Caco-2 (cell line): ENCODE data around the gene H19. TPM values are rescaled to one million over a fixed set of nuclear protein-coding genes. Genes with fewer than 3 reads are reported as not detected.

Experiments
- BruUV-seq: library from RNA; stranded (reverse); fragments of 400-500 nt; replicated peaks from 2 replicates; lab custom pipeline; 2021; lab: Mats Ljungman, UMichigan
- CTCF ChIA-PET: fragments of 300-600 bp; sonication (Branson Sonifier 250); formaldehyde crosslinking; loops from one replicate; lab custom pipeline; 2022; ENCODE audit warnings: antibody characterized with exemption; lab: Charles Lee
- POLR2A ChIA-PET: fragments of 300-600 bp; sonication (Branson Sonifier 250); formaldehyde crosslinking; loops from one replicate; lab custom pipeline; 2022; ENCODE audit warnings: antibody characterized with exemption; lab: Charles Lee
- DNase-seq, 2 experiments: peaks; one replicate each; pipeline versions ENCODE4 v3.0.0 to v3.0.0-alpha.2; 2020 to 2022
- H3K27me3 ChIP-seq: replicated peaks from 2 replicates; pipeline ENCODE4 v1.6.0; 2011; ENCODE audit warnings: low read length; ENCODE audit not compliant: control insufficient read depth, insufficient read depth
- H3K36me3 ChIP-seq: 2 replicates; pipeline ENCODE4 v1.5.1; 2011; ENCODE audit warnings: low read length; ENCODE audit not compliant: control insufficient read depth, insufficient read depth
- H3K4me1 ChIP-seq: fragments of 250-450 bp; sonication (Bioruptor Pico); 2 replicates; pipeline ENCODE4 v1.5.1; 2020; ENCODE audit warnings: mild to moderate bottlenecking
- H3K4me3 ChIP-seq: 2 replicates; pipeline ENCODE4 v1.5.1; 2011; ENCODE audit warnings: low read depth, mild to moderate bottlenecking, control low read depth, low read length
- H3K9me3 ChIP-seq: fragments of 250-450 bp; sonication (Bioruptor Pico); 2 replicates; pipeline ENCODE4 v1.5.1; 2020; ENCODE audit warnings: mild to moderate bottlenecking, moderate library complexity
- H3K27ac Mint-ChIP-seq: one replicate; pipeline ENCODE4 v1.8.0; 2022; ENCODE audit warnings: mixed read lengths; ENCODE audit not compliant: unreplicated experiment
- H3K27me3 Mint-ChIP-seq: one replicate; pipeline ENCODE4 v1.8.0; 2022; ENCODE audit warnings: mixed read lengths; ENCODE audit not compliant: insufficient read depth, unreplicated experiment
- H3K36me3 Mint-ChIP-seq: one replicate; pipeline ENCODE4 v1.8.0; 2022; ENCODE audit warnings: mild to moderate bottlenecking, mixed read lengths; ENCODE audit not compliant: insufficient read depth, unreplicated experiment
- H3K4me1 Mint-ChIP-seq: one replicate; pipeline ENCODE4 v1.8.0; 2022; ENCODE audit warnings: low read depth, mixed read lengths; ENCODE audit not compliant: unreplicated experiment
- H3K4me3 Mint-ChIP-seq: one replicate; pipeline ENCODE4 v1.8.0; 2022; ENCODE audit warnings: mild to moderate bottlenecking, moderate library complexity, mixed read lengths; ENCODE audit not compliant: unreplicated experiment
- H3K9me3 Mint-ChIP-seq: one replicate; pipeline ENCODE4 v1.8.0; 2022; ENCODE audit warnings: mixed read lengths; ENCODE audit not compliant: unreplicated experiment
- intact Hi-C: fragments of 100-400 bp; cut with micrococcal nuclease; formaldehyde crosslinking; loops from one replicate; pipeline ENCODE4 v1.10.0; 2022; ENCODE audit not compliant: unreplicated experiment
- total RNA-seq: library from RNA; stranded (reverse); gene quantifications from 2 replicates; pipeline ENCODE4 v1.2.3, GENCODE V29; 2022
- TF ChIP-seq, protein P1 (sequence below), 2 experiments: fragments of 200-600 bp in 1 of 2; IDR thresholded peaks; 1 replicate in 1 of 2; 2 replicates in 1 of 2; pipeline versions ENCODE4 v1.5.1 to v1.8.0; 2011 to 2022; ENCODE audit warnings: antibody characterized with exemption in 1 of 2, control low read depth in 1 of 2, inconsistent platforms in 1 of 2, low read depth in 1 of 2, low read length in 1 of 2, mild to moderate bottlenecking in 1 of 2, moderate library complexity in 1 of 2; ENCODE audit not compliant: insufficient read depth in 1 of 2, severe bottlenecking in 1 of 2, unreplicated experiment in 1 of 2

Gene H19
- total RNA-seq, 1 experiment from 2014 or later, result 1.5 TPM

DNA sequence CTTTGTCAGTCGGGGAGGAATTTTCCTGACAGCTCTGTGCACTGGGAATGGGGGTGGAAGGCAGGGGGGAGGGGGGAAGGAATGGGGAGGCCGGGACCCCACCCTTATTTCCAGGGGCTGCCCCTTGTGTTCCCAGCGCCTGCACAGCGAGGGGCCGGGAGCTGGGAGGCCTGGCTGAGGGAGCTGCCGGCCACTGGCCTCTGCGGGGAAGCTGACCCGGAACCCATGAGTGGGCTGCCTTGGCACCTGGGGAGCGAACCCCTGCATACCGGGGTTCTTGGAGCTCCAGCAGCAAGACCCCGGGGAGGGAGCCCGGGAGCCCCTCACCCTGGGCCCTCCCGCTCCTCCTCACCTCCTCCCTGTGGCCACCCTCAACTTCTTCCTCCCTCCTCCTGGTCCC is 3.5 kb downstream of the H19 start:
- no peak overlapping the region for H3K4me3 Mint-ChIP-seq
- H3K27ac Mint-ChIP-seq, result no peak overlapping the region
- Histone ChIP-seq H3K36me3 (no peaks in the 10 kb centered on the region), H3K4me3 (no peak overlapping the region), H3K9me3 (no peaks in the 10 kb centered on the region), H3K4me1 (no peaks in the 10 kb centered on the region), H3K27me3 (no peaks in the 10 kb centered on the region)
- POLR2A ChIA-PET, result no interaction called here
- no peaks in the 10 kb centered on the region for H3K9me3 Mint-ChIP-seq
- DNase-seq, result no peak
- TF ChIP-seq, protein P1, sequence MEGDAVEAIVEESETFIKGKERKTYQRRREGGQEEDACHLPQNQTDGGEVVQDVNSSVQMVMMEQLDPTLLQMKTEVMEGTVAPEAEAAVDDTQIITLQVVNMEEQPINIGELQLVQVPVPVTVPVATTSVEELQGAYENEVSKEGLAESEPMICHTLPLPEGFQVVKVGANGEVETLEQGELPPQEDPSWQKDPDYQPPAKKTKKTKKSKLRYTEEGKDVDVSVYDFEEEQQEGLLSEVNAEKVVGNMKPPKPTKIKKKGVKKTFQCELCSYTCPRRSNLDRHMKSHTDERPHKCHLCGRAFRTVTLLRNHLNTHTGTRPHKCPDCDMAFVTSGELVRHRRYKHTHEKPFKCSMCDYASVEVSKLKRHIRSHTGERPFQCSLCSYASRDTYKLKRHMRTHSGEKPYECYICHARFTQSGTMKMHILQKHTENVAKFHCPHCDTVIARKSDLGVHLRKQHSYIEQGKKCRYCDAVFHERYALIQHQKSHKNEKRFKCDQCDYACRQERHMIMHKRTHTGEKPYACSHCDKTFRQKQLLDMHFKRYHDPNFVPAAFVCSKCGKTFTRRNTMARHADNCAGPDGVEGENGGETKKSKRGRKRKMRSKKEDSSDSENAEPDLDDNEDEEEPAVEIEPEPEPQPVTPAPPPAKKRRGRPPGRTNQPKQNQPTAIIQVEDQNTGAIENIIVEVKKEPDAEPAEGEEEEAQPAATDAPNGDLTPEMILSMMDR (IDR thresholded peaks at IDR 0.05; ENCODE audit: insufficient read depth in 1 of 2, low read depth in 1 of 2, low read length in 1 of 2, severe bottlenecking in 1 of 2, unreplicated experiment in 1 of 2), result no peak
- CTCF ChIA-PET, result interaction anchor here (0.6 kb wide), 1 partner anchor 156 kb away, joined by 3 read pairs; no protein-coding TSS in a partner anchor
- no peaks in the 10 kb centered on the region for H3K4me1 Mint-ChIP-seq
- H3K27me3 Mint-ChIP-seq, result no peaks in the 10 kb centered on the region
- intact Hi-C loops, result no loop called here
- no TSS peak for BruUV-seq
- no peaks in the 10 kb centered on the region for H3K36me3 Mint-ChIP-seq

DNA sequence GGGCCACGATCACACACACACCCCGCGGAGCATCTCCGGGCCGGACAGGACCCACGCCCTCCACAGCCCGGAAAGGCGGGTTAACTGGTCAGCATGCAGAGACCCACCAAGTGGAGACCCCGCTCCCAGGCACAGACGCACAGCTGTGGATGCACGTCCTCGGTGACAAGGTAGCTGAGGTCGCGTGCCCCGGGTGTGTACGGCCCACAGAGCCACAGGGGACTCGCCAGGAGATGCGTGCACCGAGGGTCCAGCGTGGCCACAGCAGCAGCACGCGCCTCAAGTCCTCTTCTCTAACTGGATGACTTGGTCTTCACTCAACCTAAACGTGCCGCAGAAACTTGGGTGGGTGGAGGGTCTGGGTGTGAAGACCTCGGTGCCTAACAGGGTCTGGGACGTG is 5.5 kb downstream of the H19 start:
- Histone ChIP-seq H3K4me1 (no peaks in the 10 kb centered on the region), H3K9me3 (no peaks in the 10 kb centered on the region), H3K36me3 (no peaks in the 10 kb centered on the region), H3K4me3 (no peak overlapping the region), H3K27me3 (no peaks in the 10 kb centered on the region)
- Mint-ChIP-seq H3K36me3 (no peaks in the 10 kb centered on the region), H3K4me3 (no peak overlapping the region), H3K27me3 (no peaks in the 10 kb centered on the region), H3K9me3 (no peaks in the 10 kb centered on the region), H3K27ac (no peak overlapping the region), H3K4me1 (no peaks in the 10 kb centered on the region)
- POLR2A ChIA-PET, result interaction anchor here (0.6 kb wide), 1 partner anchor 900 kb away, joined by 3 read pairs; no protein-coding TSS in a partner anchor
- no peak for DNase-seq
- no TSS peak for BruUV-seq
- CTCF ChIA-PET, result interaction anchor here (0.6 to 1.0 kb wide), 2 partner anchors 15 to 17 kb away, joined by 3 to 4 read pairs; no protein-coding TSS in a partner anchor
- intact Hi-C loops, result no loop called here
- TF ChIP-seq, protein P1 (IDR thresholded peaks at IDR 0.05; ENCODE audit: insufficient read depth in 1 of 2, low read depth in 1 of 2, low read length in 1 of 2, severe bottlenecking in 1 of 2, unreplicated experiment in 1 of 2), result no peak

DNA sequence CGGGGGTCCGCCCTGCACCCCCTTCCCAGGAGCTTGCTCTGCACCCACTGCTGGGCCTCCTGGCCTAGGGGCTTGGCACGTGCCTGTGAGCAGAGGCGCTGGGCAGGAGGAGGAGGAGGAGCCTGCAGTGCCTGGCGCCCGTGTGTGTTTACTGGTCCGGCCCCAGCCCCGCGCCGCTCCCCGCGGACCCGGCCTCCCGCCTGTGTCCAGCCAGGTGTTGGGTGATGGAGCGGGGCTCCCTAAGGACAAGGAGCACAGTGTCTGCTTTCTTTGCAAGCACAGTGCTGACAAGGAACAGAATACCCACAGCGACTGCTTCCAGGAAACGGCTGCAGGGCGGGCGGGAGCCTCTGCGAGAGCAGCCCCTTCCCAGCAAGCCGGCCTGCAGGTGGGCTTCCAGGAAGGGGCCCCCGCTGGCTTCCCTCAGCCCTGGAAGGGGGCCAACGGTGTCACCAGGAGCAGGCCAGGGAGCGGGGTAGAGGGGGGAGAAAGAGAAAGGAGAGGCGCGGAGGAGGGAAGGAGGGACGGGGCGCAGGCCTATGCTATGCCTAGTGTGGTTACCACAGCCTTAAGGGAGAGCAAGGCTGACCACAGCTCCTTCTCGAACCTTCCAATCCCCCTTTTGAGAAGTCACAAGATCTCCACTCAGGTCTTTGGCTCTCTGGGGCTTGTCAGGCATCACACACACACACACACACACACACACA is 6.6 kb downstream of the H19 start:
- no peaks in the 10 kb centered on the region for H3K27me3 ChIP-seq
- H3K4me1 ChIP-seq, result no peaks in the 10 kb centered on the region
- CTCF ChIA-PET, result interaction anchor here (0.6 to 3.2 kb wide), 6 partner anchors 14 to 165 kb away, joined by 3 to 49 read pairs (median 4); no protein-coding TSS in a partner anchor
- no peaks in the 10 kb centered on the region for H3K9me3 ChIP-seq
- POLR2A ChIA-PET, result no interaction called here
- intact Hi-C loops, result no loop called here
- DNase-seq, result no peak
- Mint-ChIP-seq H3K9me3 (no peaks in the 10 kb centered on the region), H3K4me3 (no peak overlapping the region), H3K4me1 (no peaks in the 10 kb centered on the region), H3K27me3 (no peaks in the 10 kb centered on the region), H3K36me3 (no peaks in the 10 kb centered on the region), H3K27ac (peak overlapping the region; percentile 83)
- TF ChIP-seq, protein P1 (IDR thresholded peaks at IDR 0.05; ENCODE audit: insufficient read depth in 1 of 2, low read depth in 1 of 2, low read length in 1 of 2, severe bottlenecking in 1 of 2, unreplicated experiment in 1 of 2), result no peak
- H3K36me3 ChIP-seq, result no peaks in the 10 kb centered on the region
- H3K4me3 ChIP-seq, result no peak overlapping the region
- no TSS peak for BruUV-seq
